ENCODE results near the gene PKP1. TPM values are rescaled to one million over a fixed set of nuclear protein-coding genes. Genes with fewer than 3 reads are reported as not detected.

Gene PKP1
- total and polyA plus RNA-seq, 10 of the 15 experiments (the other 5 are each of a cell fraction or from before 2014, with no cell fraction given): 0.03 TPM; not detected in 9

DNA sequence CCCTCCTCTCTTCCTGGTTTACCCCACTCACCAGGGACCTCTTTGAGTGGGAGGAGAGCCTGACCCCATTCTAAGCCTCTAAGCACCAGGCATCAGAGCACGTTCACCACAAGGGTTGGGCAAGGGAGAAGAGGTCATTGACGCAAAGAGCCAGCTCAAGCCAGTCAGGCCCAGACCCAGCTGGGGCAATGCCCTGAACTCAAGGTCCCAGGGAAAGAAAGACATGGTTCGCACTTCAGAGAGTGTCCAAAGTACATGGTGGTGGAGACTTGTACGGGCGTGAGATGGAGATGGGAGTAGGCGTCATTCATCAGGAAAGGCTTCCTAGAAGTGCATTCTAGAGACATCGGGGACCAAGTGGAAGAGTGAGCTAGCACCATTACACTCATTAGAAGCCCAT, 7.2 kb downstream of the PKP1 start:
- in situ Hi-C loops (cut with MboI) (no loop called here), intact Hi-C loops (cut with micrococcal nuclease; ENCODE audit: unreplicated experiment) (no loop called here)
- FAIRE-seq (no peak), DNase-seq (ENCODE audit: low read depth, low spot score) (no peak), ATAC-seq (no peak)
- no TSS peak for BruUV-seq (replicated peaks)
- H3K4me1 ChIP-seq (ENCODE audit: control insufficient read depth, insufficient read depth, low read length): no peaks in the 10 kb centered on the region
- H3K9me3 ChIP-seq (replicated peaks; ENCODE audit: control insufficient read depth, insufficient read depth, low read length): no peaks in the 10 kb centered on the region
- no peaks in the 10 kb centered on the region for H4K20me1 ChIP-seq (ENCODE audit: control insufficient read depth, insufficient read depth)
- SMC1A ChIA-PET (ENCODE audit: uncharacterized antibody, unreplicated experiment): no interaction called here
- H3K9ac ChIP-seq (ENCODE audit: control insufficient read depth, insufficient read depth, low read length): no peak overlapping the region
- H3K27me3 ChIP-seq (replicated peaks in 1 of 2; ENCODE audit: control insufficient read depth in 2 of 2, insufficient read depth in 2 of 2, low read length in 1 of 2): peaks cover 2 to 11% of the 10 kb centered on the region in 2 experiments; a peak in 3 of 4 replicates
- WGBS (ENCODE audit: insufficient coverage, insufficient replicate concordance, low lambda C conversion rate, missing lambda C conversion rate): 20% methylated on average over 7 of the region's 7 CpGs
- H3K79me2 ChIP-seq (ENCODE audit: control insufficient read depth, insufficient read depth, low read length): no peaks in the 10 kb centered on the region
- no peaks in the 10 kb centered on the region for H3K36me3 ChIP-seq (ENCODE audit: control insufficient read depth in 2 of 2, insufficient read depth in 2 of 2, low read length in 1 of 2)
- no peak overlapping the region for H2AFZ ChIP-seq (ENCODE audit: control insufficient read depth, low read depth, low read length)
- H3K27ac ChIP-seq (ENCODE audit: control insufficient read depth, insufficient read depth): no peak overlapping the region
- CTCF ChIA-PET: interaction anchor here (1.1 kb wide), 1 partner anchor 58 kb away, joined by 4 read pairs; no protein-coding TSS in a partner anchor
- RAD21 ChIA-PET (ENCODE audit: unreplicated experiment): no interaction called here
- no peak overlapping the region for H3K4me2 ChIP-seq (ENCODE audit: control insufficient read depth, insufficient read depth)
- TF ChIP-seq KDM1A (IDR thresholded peaks at IDR 0.05; ENCODE audit: borderline replicate concordance): no peak
- TF ChIP-seq BHLHE40 (IDR thresholded peaks at IDR 0.05; ENCODE audit: borderline replicate concordance in 1 of 2, low read depth in 2 of 2, low read length in 1 of 2): no peak
- TF ChIP-seq KAT2A (conservative IDR thresholded peaks at IDR 0.05; ENCODE audit: control insufficient read depth, low read depth, low read length): no peak
- no peak for TF ChIP-seq BMI1 (IDR thresholded peaks at IDR 0.05; ENCODE audit: borderline replicate concordance)
- no peak for TF ChIP-seq YY1 (IDR thresholded peaks at IDR 0.05; ENCODE audit: low read depth, low read length)
- TF ChIP-seq, protein P1, sequence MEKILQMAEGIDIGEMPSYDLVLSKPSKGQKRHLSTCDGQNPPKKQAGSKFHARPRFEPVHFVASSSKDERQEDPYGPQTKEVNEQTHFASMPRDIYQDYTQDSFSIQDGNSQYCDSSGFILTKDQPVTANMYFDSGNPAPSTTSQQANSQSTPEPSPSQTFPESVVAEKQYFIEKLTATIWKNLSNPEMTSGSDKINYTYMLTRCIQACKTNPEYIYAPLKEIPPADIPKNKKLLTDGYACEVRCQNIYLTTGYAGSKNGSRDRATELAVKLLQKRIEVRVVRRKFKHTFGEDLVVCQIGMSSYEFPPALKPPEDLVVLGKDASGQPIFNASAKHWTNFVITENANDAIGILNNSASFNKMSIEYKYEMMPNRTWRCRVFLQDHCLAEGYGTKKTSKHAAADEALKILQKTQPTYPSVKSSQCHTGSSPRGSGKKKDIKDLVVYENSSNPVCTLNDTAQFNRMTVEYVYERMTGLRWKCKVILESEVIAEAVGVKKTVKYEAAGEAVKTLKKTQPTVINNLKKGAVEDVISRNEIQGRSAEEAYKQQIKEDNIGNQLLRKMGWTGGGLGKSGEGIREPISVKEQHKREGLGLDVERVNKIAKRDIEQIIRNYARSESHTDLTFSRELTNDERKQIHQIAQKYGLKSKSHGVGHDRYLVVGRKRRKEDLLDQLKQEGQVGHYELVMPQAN (conservative IDR thresholded peaks at IDR 0.05): no peak
- TF ChIP-seq NR2C1 (IDR thresholded peaks at IDR 0.05): no peak
- no peak for TF ChIP-seq FOS (IDR thresholded peaks at IDR 0.05; ENCODE audit: borderline replicate concordance, extremely low read depth, insufficient read length)
- no peak for TF ChIP-seq NFXL1 (IDR thresholded peaks at IDR 0.05; ENCODE audit: borderline replicate concordance)
- no peak for TF ChIP-seq IKZF1 (conservative IDR thresholded peaks at IDR 0.05)
- no peak for TF ChIP-seq MXI1 (IDR thresholded peaks at IDR 0.05; ENCODE audit: low read depth, low read length)
- no peak for TF ChIP-seq RCOR1 (conservative IDR thresholded peaks at IDR 0.05; ENCODE audit: low read depth, low read length)
- POLR2A ChIA-PET: no interaction called here
- H3K4me3 ChIP-seq: no peak overlapping the region
